ENCODE measurements around the gene UBA5.
A peak's percentile ranks its signal among the peaks of the same experiment; 100 is the strongest.

The UBA5 gene

GRCh38 chr3:132654721-132655120 is 5.4 kb upstream of the UBA5 start:
- no peak for DNase-seq (ENCODE audit: low spot score)

- no peak for DNase-seq (ENCODE audit: low spot score)
Measured at GRCh38 chr3:132655471-132655870, 4.7 kb upstream of the UBA5 start.

GRCh38 chr3:132657869-132658747 is 2.0 kb upstream of the UBA5 start:
- DNase-seq (ENCODE audit: low spot score): peak; percentile 25

GRCh38 chr3:132659000-132659364 is 1.1 kb upstream of the UBA5 start:
- DNase-seq (ENCODE audit: low spot score): peak; percentile 37

GRCh38 chr3:132659365-132660051 is 621 bp upstream of the UBA5 start, which contains the start of gene ACAD11:
ACAD11 (minus strand) TSS chr3:132659809; CDS start chr3:132659751, 58 bp downstream.
- peak; percentile 74 for DNase-seq (ENCODE audit: low spot score)

- DNase-seq (ENCODE audit: low spot score): no peak
Measured at GRCh38 chr3:132660811-132661070, 612 bp downstream of the UBA5 start.

GRCh38 chr3:132661101-132661500 is 972 bp downstream of the UBA5 start:
- peak; percentile 8 for DNase-seq (ENCODE audit: low spot score)

GRCh38 chr3:132662212-132662611 is 2.1 kb downstream of the UBA5 start:
- no peak for DNase-seq (ENCODE audit: low spot score)

GRCh38 chr3:132665230-132665745 is 5.2 kb downstream of the UBA5 start:
- DNase-seq (ENCODE audit: low spot score): no peak

GRCh38 chr3:132669256-132669777 is 9.2 kb downstream of the UBA5 start:
- DNase-seq (ENCODE audit: low spot score): no peak

- no peak for DNase-seq (ENCODE audit: low spot score)
Measured at GRCh38 chr3:132675408-132675807, 15.3 kb downstream of the UBA5 start.

- no peak for DNase-seq (ENCODE audit: low spot score)
Measured at GRCh38 chr3:132679911-132680310, 19.8 kb downstream of the UBA5 start.

GRCh38 chr3:132681421-132681820 is 21.3 kb downstream of the UBA5 start:
- no peak for DNase-seq (ENCODE audit: low spot score)

- no peak for DNase-seq (ENCODE audit: low spot score)
Measured at GRCh38 chr3:132682201-132682600, 22.1 kb downstream of the UBA5 start.

GRCh38 chr3:132690040-132690439 is 29.9 kb downstream of the UBA5 start:
- no peak for DNase-seq (ENCODE audit: low spot score)

GRCh38 chr3:132694991-132695390 is 34.9 kb downstream of the UBA5 start:
- DNase-seq (ENCODE audit: low spot score): no peak

GRCh38 chr3:132695422-132695821 is 35.3 kb downstream of the UBA5 start:
- no peak for DNase-seq (ENCODE audit: low spot score)

- DNase-seq (ENCODE audit: low spot score): no peak
Measured at GRCh38 chr3:132703733-132704132, 43.6 kb downstream of the UBA5 start.

GRCh38 chr3:132709761-132710160 is 49.6 kb downstream of the UBA5 start:
- no peak for DNase-seq (ENCODE audit: low spot score)

- DNase-seq (ENCODE audit: low spot score): no peak
Measured at GRCh38 chr3:132710311-132710710, 50.2 kb downstream of the UBA5 start.

GRCh38 chr3:132713977-132714727 is 54.0 kb downstream of the UBA5 start:
- DNase-seq (ENCODE audit: low spot score): no peak

- DNase-seq (ENCODE audit: low spot score): no peak
Measured at GRCh38 chr3:132716372-132716771, 56.2 kb downstream of the UBA5 start.
